GM19193 (cell line): ENCODE measurements around the gene EPAS1.

Experiments
- POLR2A ChIP-seq: IDR thresholded peaks from 4 replicates; pipeline ENCODE4 v1.6.1; 2011; ENCODE audit not compliant: insufficient read depth, insufficient read length; ENCODE audit errors: extremely low read depth

EPAS1 gene

DNA sequence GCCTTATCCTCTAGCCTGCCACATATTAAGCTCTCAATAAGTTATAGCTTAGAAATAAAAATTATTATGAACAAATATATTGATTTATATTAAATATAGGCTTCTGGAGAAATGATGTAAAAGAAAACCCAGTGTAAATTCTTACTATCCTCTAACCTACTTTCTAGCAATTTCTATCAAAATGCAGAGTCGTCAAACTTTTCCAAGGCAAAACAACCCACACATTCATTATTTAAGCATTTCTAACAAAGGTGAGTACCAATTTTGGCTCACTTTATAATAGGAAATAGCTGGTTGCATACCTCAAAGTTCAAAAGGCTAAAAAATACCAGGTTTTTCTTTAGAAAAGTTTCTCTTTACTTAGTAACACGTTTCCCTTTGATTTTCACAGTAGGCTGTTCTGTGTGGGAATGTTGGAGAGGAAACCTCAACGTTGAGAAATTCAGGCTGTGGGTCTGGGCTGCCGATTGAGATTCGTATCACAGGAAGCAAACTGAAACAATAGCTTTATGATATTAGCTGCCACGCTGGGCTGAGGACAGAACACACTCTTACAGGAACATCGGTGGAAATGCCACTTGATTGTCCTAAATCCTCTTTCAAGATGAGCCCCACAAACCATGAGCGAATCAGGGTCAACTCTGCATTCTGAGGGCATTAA, 53.0 kb downstream of the EPAS1 start:
- TF ChIP-seq POLR2A: no peak

DNA sequence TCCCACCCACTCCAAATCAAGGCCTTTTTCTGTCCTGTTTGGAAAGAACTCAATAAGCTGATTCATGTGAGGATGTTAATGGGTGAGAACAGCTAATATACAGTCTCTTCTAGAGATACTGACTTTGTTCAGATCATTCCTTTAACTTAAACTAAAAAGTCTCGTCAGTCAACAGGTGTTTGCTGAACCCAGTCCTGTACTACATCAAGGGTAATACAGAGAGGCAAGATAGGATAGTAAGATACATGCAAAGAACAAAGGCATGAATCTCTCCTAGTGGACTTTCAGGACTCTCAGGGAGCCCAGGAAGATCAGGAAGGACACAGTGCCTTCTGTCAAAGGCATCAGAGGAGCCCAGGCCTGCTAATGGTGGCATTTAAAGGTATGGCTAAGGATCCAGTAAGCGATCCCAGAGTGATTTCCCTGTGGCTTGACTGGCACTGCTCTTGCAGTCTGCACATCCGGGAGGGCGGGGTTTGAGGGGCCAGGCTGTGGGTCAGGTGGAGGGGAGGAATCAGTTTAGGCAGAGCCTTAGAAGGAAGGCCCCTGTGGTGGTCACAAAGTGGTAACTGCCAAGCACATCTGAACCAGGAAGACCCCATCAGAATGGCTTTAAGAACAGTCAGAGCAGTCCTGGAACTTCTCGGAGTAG, 54.0 kb downstream of the EPAS1 start:
- TF ChIP-seq POLR2A: no peak

DNA sequence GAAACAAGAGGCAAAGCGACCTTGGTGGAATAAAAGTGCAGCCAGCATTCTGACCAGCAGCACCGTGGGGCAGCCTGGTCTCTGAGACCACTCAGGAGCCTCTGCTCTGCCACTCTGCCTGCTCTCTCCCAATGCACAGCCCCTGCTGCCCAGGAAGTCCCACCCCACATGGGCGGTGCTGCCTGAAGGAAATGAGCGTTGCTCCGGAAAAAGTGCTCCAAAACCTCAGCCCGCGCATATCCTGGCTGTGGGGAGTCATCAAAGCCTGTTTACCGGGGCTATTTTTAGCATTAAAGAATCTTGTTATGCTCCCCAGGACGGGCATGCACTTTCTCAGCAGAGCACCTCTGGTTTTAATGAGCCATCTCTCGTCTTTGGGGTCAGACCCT, 54.5 kb downstream of the EPAS1 start:
- TF ChIP-seq POLR2A: no peak

DNA sequence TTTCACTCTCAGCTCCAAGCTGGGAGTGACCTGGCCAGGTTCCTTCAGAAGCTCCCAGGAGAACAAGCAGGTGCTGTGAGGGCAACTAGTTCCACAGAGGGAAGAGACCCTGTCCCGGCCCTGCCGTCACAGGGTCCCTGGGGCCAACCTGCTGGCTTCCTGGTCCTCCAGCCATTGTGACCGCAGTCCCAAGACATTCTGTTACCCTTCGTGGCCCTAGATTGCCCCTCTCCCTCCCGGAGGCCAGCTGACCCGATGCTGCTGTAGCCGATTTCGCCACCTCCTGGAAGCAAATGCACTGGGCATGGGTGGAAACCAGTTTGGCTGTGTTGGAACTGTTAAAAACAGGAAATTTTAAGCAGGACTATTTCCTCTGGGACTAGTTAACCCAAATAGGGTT, 55.4 kb downstream of the EPAS1 start:
- no peak for TF ChIP-seq POLR2A

DNA sequence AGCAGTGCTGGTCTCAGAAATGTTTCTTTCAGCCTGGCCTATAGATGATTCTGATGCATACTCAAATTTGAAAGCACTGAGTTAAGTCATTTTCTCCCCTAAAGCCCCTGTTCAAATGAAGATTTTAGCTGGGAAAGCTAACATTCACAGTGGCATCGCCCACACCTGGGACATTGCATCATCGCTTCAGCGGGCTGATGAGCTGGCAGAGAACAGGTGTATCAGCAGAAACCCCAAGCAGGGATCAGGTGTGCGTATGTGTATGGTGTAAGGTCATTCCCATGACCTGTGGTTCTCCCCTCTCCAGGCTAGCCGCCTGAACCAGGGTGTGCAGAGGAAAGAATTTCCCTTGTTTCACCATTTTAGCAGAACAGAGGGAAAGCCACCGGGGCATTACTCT, 56.3 kb downstream of the EPAS1 start:
- no peak for TF ChIP-seq POLR2A

DNA sequence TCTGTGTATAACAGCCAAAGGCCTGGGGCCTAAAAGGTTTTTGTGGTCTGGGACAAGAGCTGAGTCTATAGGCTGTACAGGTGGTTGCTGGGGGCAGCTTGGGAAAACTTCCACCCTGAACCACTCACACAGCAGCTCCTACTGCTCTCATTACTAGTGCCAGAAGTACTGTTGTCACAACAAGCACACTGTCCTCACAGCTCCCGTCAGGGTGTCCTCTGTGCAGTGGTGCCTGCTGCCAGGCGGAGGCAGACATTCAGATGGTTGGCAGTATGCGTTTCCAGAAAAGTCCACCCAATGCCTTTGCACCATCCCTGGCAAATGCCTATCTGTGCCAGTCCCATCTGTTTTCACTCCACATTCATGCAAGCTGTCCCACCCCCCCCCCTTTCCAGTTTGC, 58.5 kb downstream of the EPAS1 start:
- no peak for TF ChIP-seq POLR2A

DNA sequence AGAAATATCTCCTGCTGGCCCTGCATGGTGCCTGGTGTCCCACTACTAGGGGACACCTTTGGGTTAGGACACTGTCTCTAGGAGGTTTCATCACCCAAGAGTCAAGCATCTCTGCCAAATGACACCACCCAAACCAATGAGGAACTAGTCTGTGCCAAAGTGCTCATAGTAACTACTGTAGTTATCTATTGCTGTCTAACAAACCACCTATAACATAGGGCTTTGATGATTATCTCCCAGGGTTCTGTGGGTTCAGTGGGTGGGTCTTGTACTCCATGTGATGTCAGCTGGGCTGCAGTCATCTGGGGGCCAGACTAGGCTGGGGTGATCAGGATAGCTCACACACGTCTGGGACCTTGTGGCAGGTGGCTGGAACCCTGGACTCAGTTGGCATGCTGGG, 59.8 kb downstream of the EPAS1 start:
- TF ChIP-seq POLR2A: no peak

DNA sequence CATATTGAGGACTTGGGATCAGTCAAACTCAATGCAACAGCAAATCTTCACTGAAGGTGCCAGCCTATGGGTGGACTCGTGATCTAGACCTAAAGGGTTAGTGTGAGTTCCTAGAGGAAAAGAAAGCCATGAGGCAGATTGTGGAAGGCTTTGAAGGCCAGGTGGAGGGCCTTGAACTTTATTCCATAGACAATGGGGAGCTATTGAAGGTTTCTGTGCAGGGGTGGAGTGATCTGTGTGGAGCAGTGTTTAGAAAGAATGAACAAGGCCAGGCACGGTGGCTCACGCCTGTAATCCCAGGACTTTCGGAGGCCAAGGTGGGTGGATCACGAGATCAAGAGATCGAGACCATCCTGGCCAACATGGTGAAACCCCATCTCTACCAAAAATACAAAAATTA, 61.5 kb downstream of the EPAS1 start:
- no peak for TF ChIP-seq POLR2A

DNA sequence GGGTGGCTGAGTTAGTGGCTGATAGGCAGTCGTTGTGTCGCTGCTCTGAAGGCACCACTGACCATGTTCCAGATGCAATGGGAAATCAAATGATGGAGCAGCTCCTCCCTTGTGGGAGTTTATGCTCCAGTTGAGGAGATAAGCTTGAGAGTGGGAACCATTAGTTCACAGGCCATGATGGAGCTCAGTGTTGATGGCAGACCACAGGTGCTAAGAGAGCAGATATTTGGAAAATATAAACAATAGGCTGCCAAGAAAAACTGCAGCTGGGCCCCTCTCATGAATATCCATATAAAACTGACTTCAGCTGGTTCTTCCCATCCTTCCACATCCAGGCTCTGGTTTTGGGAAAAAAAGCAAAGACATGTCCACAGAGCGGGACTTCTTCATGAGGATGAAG, 63.1 kb downstream of the EPAS1 start:
- TF ChIP-seq POLR2A: no peak

DNA sequence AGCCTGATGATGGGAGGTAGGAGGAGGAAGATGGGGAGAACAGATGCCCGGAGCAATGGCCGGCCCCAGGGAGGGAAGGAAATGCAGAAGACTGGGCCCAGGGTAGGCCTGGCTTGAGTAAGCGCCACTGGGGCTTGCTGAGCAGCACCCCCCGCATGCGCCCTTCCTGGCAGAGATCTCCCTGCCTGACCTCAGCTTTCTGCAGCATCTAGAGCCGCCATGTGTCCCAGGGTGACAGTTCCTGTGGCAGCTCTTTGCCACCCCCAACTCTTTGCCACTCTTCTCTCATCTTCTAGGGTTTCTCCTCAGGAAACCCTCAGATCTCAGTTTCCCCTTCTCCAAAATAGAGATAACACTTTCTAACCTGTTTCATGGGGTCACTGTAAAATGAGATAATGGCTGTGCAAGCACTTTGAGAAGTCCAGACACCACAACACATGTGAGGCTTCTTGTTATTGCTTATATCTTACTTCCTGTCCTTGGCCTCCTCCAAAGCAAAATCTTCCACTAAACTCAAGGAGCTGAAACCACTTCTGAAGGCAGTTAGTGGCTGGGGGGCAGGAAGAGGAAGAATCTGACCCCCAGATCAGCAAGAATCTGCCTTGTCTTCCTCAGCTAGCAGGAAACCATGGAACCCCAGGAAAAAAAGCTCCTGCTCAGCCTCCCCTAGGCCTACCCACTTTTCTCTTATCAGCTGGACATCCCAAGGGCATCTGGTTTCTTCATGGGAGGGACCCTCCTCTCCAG, 64.9 kb downstream of the EPAS1 start:
- TF ChIP-seq POLR2A: no peak

DNA sequence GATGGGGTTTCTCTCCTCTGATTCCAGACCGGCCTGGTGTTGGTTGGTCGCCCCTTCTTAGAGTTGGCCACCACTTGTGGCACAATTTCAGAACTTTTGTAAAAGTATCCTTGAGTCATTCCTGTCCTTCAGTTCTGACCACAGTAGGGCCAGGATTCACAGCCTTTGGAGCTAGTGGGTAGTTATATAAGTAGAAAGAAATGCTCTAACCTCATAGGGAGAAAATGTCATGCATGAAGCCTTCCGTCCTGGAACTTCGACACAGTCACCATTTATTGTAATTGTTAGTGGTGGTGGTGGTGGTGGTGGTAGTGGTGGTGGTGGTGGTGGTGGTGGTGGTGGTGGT, 65.4 kb downstream of the EPAS1 start:
- TF ChIP-seq POLR2A: no peak

DNA sequence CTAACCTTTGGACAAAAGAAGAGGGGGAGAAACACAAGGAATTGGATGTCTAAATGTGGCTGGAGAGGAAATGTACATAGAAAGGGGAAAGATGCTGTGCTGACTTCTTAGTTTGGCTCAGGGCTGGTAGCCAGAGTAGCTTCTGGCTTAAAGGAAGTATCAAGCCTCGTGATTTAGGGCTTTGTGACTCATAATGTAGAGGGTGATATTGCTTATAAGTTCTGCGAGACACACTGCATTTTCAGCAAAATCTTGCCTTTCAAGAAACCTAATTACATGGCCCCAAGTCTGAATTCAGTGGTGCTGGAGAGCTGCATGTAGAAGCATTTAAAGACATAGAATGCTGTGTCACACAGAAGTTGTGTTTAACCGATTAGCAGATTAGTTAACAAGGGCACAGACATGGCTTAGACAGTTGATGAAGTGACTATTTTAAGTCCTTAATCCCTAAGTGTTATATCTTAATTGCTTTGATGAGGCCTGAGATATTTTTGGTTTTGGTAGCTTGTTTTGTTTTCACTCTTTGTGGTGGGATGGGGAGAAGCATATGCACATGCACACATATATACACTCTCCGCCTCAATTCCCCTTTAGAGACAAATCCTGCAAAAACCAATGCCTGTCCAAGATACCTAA, 66.4 kb downstream of the EPAS1 start:
- TF ChIP-seq POLR2A: no peak

DNA sequence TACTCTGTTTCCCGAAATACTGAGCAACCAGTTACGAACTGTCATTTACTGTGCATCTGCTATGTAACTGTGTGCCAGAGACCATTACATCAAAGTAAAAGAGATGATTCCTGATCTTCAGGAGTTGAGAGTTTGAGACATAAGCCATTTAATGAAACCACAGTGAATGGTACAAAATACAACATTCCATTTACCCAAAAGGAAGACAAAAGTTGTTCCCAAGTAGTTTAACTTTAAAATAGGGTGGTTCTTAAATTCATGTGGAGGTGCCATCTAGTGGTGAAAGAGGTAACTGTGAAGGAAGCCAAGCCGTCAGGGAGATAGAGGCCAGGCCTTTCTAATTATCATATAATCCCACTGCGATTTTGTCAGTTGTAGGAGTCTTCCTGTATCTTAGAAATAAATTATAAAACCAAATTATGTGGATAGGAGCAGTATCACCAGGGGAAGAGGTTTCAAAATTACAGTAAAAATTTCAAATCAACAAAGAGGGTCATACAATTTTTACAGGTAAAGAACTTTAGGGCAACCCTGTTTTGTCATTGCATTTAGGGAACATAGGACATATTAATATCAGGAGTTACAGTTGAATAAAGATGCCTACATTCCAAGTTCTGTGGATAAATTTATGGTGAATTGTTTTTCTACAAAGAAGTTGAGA, 67.7 kb downstream of the EPAS1 start:
- TF ChIP-seq POLR2A: no peak

DNA sequence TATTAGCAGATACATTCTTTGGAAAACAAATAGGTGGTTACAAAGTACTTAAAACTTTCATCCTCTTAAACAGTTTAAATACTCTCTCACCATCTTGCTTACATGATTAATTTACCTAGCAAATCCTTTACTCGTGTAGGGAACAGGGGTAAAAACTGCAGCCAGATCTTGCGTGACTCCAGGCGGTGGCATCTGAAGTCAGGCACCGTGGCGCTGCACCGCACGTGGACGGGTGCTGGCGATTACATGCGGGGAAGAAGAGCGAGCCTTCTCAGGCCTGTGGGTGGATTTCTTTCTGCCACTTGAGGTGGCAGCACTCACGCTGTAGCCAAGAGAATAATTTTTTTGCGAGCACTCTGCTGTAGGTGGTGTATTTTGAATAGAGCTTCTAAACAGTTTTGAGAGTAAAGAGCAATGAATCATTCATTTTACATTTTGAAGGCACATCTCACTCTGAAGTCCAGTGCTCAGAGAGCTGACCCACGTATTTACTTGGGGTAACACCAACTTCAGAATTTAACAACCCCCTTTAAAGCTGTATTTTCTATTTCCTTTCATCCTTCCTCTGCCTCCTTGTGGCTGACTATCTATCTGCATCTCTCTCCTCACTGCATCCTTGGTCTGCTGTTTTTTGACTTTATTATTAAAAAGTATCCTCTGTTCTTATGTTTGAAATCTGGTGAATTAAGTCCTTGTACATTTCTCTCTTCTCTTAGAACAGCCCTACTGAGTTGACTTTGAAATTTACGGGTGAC, 68.9 kb downstream of the EPAS1 start:
- TF ChIP-seq POLR2A: no peak

DNA sequence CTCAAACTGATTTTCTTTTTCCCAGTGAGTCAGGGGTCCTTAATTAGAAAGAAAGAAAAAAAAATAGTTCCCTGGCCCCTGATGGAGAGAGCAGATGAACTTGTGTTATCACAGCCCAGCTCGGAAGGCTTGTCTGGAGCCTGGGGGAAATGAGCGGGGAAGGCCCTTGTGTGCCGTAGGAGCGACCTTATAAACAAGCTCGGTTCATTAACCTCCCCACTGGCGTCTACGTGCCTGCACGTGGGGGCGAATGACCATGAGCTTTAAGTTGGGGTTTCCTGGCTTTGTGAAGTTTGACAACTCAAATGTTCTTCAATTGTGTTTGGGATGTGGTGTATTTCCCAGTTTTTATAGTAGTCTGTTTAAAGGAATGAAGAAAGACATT, 69.5 kb downstream of the EPAS1 start:
- TF ChIP-seq POLR2A: no peak

DNA sequence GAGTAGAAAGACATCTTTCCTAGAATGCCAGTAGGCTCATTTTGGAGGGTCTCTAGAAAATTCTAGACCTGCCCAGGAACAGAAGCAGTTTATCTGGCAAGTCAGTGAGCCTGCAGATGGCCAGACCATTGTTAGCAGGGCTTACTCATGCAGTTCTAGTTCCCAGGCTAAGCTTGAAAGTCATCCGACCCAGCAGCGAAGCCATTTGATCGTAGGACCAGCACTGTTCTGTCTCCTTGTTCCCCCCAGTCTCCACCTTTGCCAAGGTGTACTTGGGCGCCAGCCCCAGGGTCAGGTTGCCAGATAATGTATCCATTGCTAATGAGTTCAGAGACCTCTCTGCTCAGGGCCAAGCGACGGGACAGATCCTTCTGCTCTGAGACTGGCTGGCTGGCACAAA, 70.1 kb downstream of the EPAS1 start:
- TF ChIP-seq POLR2A: no peak

DNA sequence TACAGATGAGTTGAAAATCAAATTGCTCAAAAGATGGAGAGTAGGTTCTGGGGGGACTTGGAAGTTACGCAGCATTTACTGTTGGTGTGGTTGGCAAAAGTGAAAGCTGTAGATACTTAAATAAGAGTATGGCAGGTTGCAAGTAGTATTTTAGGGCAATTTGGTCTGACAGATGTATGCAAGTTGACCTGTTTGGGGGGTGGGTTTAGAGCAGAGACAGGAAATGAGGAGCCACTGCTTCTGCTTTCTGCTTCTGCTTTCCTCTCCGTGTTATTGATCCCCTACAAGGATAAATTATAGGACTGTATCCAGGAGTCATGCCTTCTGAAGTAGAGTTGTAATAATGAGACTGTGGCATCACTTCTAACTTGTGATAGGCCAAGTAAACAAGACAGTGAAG, 71.2 kb downstream of the EPAS1 start:
- no peak for TF ChIP-seq POLR2A
